H1 (cell line): ENCODE measurements around the gene TWNK.

ENCODE experiments used
- CBX8 ChIP-seq: fragments of 300-800, 300-1000 bp; sonication (generic); IDR thresholded peaks from 2 replicates; pipeline ENCODE4 v1.7.1; 2016; ENCODE audit warnings: low read depth, low read length, borderline replicate concordance
- EP300 ChIP-seq, 2 experiments: IDR thresholded peaks; 1 replicate in 1 of 2; 2 replicates in 1 of 2; pipeline ENCODE4 v1.6.1; 2011 to 2012; ENCODE audit warnings: low read depth in 2 of 2, low read length in 2 of 2, mild to moderate bottlenecking in 2 of 2, borderline replicate concordance in 1 of 2, inconsistent platforms in 1 of 2, moderate library complexity in 1 of 2
- EZH2 ChIP-seq: fragments of 200-600 bp; sonication (generic); IDR thresholded peaks from 2 replicates; pipeline ENCODE4 v1.7.1; 2012; ENCODE audit warnings: low read depth, mild to moderate bottlenecking, moderate library complexity, low read length, inconsistent platforms; ENCODE audit not compliant: severe bottlenecking
- NRF1 ChIP-seq: IDR thresholded peaks from 2 replicates; pipeline ENCODE4 v1.6.1; 2011; ENCODE audit warnings: mild to moderate bottlenecking, low read depth, low read length, improper control_type of control experiment
- PHF8 ChIP-seq: fragments of 200-600 bp; sonication (generic); conservative IDR thresholded peaks from 2 replicates; pipeline ENCODE4 v1.7.1; 2012; ENCODE audit warnings: low read depth, mild to moderate bottlenecking, inconsistent platforms, low read length, moderate library complexity

DNA sequence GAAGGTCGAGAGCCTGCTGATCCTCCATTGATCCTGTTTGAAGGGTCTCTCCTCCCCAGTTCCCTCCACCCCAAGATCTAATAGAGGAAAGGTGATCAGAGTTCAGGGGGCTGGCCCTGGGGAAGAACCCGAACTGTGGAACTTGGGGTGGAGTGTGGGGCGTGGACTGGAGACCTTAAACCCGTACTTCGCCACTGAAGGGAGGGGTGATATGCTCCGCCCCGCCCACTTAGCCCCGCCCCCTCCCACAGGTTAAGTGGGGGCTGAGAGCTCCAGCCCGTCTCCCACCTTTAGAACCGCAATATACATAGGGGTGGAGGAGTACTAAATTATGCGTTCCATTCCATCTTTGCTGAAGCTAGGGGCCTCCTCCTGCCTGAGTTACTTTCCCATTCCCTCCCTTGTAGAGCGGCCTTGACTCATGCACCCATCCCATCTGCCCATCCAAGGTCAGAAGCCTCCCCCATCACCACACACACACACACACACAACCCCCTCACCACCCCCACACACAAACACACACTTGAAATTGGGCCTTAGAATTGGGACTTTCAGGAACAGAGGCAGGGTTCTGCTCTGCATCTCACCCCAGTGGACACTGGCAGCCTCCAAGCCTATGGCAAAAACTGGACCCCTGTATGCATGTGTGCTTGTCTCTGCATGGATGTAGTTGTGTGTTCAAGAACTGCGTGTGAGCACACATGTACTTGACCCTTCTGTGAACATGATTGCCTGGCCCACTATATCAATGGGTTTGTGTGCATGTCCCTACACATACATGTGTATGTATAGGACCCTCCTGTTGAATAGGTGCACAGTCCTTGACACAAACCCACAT is 17.0 kb upstream of the TWNK start:
- TF ChIP-seq EP300 (IDR thresholded peaks at IDR 0.05; ENCODE audit: borderline replicate concordance in 1 of 2, low read depth in 2 of 2, low read length in 2 of 2) (no peak), EZH2 (no peak), PHF8 (no peak), CBX8 (no peak), NRF1 (no peak)
